ENCODE data around the gene MED27. TPM values are rescaled to one million over a fixed set of nuclear protein-coding genes. Genes with fewer than 3 reads are reported as not detected.

Gene MED27
- total and polyA plus RNA-seq, 2 of the 13 experiments (the other 11 are each of a cell fraction or from before 2014, with no cell fraction given), result 16.9 to 19.0 TPM

- Histone ChIP-seq H3K4me2 (ENCODE audit: low read depth, low read length) (no peak overlapping the region), H3K36me3 (replicated peaks in 1 of 2; ENCODE audit: control insufficient read depth in 1 of 2, insufficient read depth in 2 of 2, low read length in 2 of 2) (no peaks in the 10 kb centered on the region; a peak in 2 of 5 replicates), H3K4me3 (replicated peaks in 1 of 3; ENCODE audit: insufficient read depth in 1 of 3, low read depth in 2 of 3, low read length in 3 of 3) (no peak overlapping the region), H3K79me2 (ENCODE audit: insufficient read depth, low read length) (no peaks in the 10 kb centered on the region), H2AFZ (ENCODE audit: low read length) (no peak overlapping the region), H3K4me1 (ENCODE audit: insufficient read depth, low read length) (no peaks in the 10 kb centered on the region), H3K27ac (ENCODE audit: extremely low read length, insufficient read depth, low read length) (no peak overlapping the region), H4K20me1 (ENCODE audit: insufficient read depth, low read length) (no peaks in the 10 kb centered on the region), H3K27me3 (ENCODE audit: control insufficient read depth in 1 of 2, insufficient read depth in 2 of 2, low read length in 2 of 2) (no peaks in the 10 kb centered on the region), H3K9ac (ENCODE audit: insufficient read depth, low read depth, low read length) (no peak overlapping the region), H3K9me3 (ENCODE audit: low read length) (no peaks in the 10 kb centered on the region)
- ATAC-seq (no peak), FAIRE-seq (no peak), DNase-seq (ENCODE audit: low spot score) (no peak)
- ChIA-PET CTCF (ENCODE audit: low intra/inter-chr PET ratio, low total read pairs) (no interaction called here), POLR2A (no interaction called here)
- in situ Hi-C loops (cut with HindIII; ENCODE audit: extremely low pct_ligation_motif_present, low pct_unique_long_range_greater_than_20kb), result loop anchor here (10.0 kb wide), 1 partner anchor 55 kb away; no protein-coding TSS in a partner anchor
- BruUV-seq (replicated peaks), result no TSS peak
- intact Hi-C loops (cut with micrococcal nuclease; ENCODE audit: unreplicated experiment), result no loop called here
- TF ChIP-seq ZNF547 (CRISPR knock-in tag; IDR thresholded peaks at IDR 0.05) (no peak), GLMP (CRISPR knock-in tag; IDR thresholded peaks at IDR 0.05; ENCODE audit: borderline replicate concordance) (no peak), FOXA3 (CRISPR knock-in tag; IDR thresholded peaks at IDR 0.05) (no peak), IRF2 (CRISPR knock-in tag; IDR thresholded peaks at IDR 0.05) (no peak), MTA1 (CRISPR knock-in tag; IDR thresholded peaks at IDR 0.05; ENCODE audit: borderline replicate concordance) (no peak), ZNF503 (CRISPR knock-in tag; IDR thresholded peaks at IDR 0.05) (no peak), ZNF841 (CRISPR knock-in tag; IDR thresholded peaks at IDR 0.05; ENCODE audit: borderline replicate concordance) (no peak), MYC (CRISPR knock-in tag; IDR thresholded peaks at IDR 0.05; ENCODE audit: borderline replicate concordance) (no peak), ZNF180 (CRISPR knock-in tag; IDR thresholded peaks at IDR 0.05; ENCODE audit: borderline replicate concordance, low read depth) (no peak), ZBTB38 (CRISPR knock-in tag; IDR thresholded peaks at IDR 0.05) (no peak), NPAS2 (CRISPR knock-in tag; IDR thresholded peaks at IDR 0.05; ENCODE audit: borderline replicate concordance) (no peak), LCORL (IDR thresholded peaks at IDR 0.05) (no peak), LCORL (CRISPR knock-in tag; IDR thresholded peaks at IDR 0.05) (no peak)
- 94% methylated on average over 2 of the region's 5 CpGs for WGBS (ENCODE audit: low lambda C conversion rate)
Measured at GRCh38 chr9:131969469-131969989, 110.1 kb downstream of the MED27 start.
